Mesenchymal stem cell (in vitro differentiated cells and primary cell): Measurements from ENCODE around the gene LCE3B.

ENCODE experiments used
- DNase-seq: peaks from one replicate; pipeline ENCODE4 v3.0.0-alpha.2; 2013
- H2AFZ ChIP-seq: one replicate; pipeline ENCODE4 v1.6.1; 2013; ENCODE audit warnings: low read depth, mild to moderate bottlenecking, control low read depth, inconsistent platforms, low read length, moderate library complexity
- H2AK5ac ChIP-seq: 2 replicates; pipeline ENCODE4 v1.6.1; 2013; ENCODE audit warnings: low read length, moderate library complexity, mild to moderate bottlenecking, inconsistent platforms; ENCODE audit not compliant: severe bottlenecking
- H2BK120ac ChIP-seq: one replicate; pipeline ENCODE4 v1.6.1; 2013; ENCODE audit warnings: low read depth, mild to moderate bottlenecking, inconsistent platforms, low read length, moderate library complexity
- H2BK12ac ChIP-seq, 2 experiments: one replicate each; pipeline ENCODE4 v1.6.1; 2013; ENCODE audit warnings: inconsistent platforms in 2 of 2, low read length in 2 of 2, mild to moderate bottlenecking in 2 of 2, moderate library complexity in 2 of 2, control low read depth in 1 of 2
- H2BK15ac ChIP-seq: one replicate; pipeline ENCODE4 v1.6.1; 2013; ENCODE audit warnings: mild to moderate bottlenecking, low read depth, inconsistent platforms; ENCODE audit not compliant: poor library complexity, severe bottlenecking
- H2BK5ac ChIP-seq: 2 replicates; pipeline ENCODE4 v1.6.1; 2013; ENCODE audit warnings: low read depth, mild to moderate bottlenecking, low read length, control low read depth, inconsistent platforms; ENCODE audit not compliant: poor library complexity, severe bottlenecking
- H3K14ac ChIP-seq, 2 experiments: one replicate each; pipeline ENCODE4 v1.6.1; 2013; ENCODE audit warnings: inconsistent platforms in 2 of 2, low read length in 2 of 2, control low read depth in 1 of 2, mild to moderate bottlenecking in 1 of 2, moderate library complexity in 1 of 2
- H3K18ac ChIP-seq, 2 experiments: one replicate each; pipeline ENCODE4 v1.6.1; 2013; ENCODE audit warnings: inconsistent platforms in 2 of 2, low read length in 2 of 2, control low read depth in 1 of 2, low read depth in 1 of 2, mild to moderate bottlenecking in 1 of 2
- H3K23ac ChIP-seq, 2 experiments: one replicate each; pipeline ENCODE4 v1.6.1; 2013; ENCODE audit warnings: inconsistent platforms in 2 of 2, low read length in 2 of 2, mild to moderate bottlenecking in 2 of 2, moderate library complexity in 2 of 2, control low read depth in 1 of 2
- H3K27ac ChIP-seq: 2 replicates; pipeline ENCODE4 v1.5.1; 2013; ENCODE audit warnings: mild to moderate bottlenecking, moderate library complexity, low read length, control low read depth, inconsistent platforms; ENCODE audit not compliant: poor library complexity, severe bottlenecking
- H3K27me3 ChIP-seq, 2 experiments: 2 replicates each; pipeline versions ENCODE4 v1.6.1 to v1.7.0; 2013; ENCODE audit warnings: low read length in 2 of 2, mild to moderate bottlenecking in 2 of 2, moderate library complexity in 2 of 2, control low read depth in 1 of 2, inconsistent platforms in 1 of 2; ENCODE audit not compliant: control insufficient read depth in 1 of 2, insufficient read depth in 1 of 2
- H3K36me3 ChIP-seq, 2 experiments: 2 replicates each; pipeline versions ENCODE4 v1.6.1 to v1.7.0; 2013; ENCODE audit warnings: low read length in 2 of 2, control low read depth in 1 of 2, inconsistent platforms in 1 of 2, low read depth in 1 of 2, mild to moderate bottlenecking in 1 of 2; ENCODE audit not compliant: insufficient read depth in 2 of 2, control insufficient read depth in 1 of 2
- H3K4ac ChIP-seq, 2 experiments: one replicate each; pipeline ENCODE4 v1.6.1; 2013; ENCODE audit warnings: inconsistent platforms in 2 of 2, low read length in 2 of 2, mild to moderate bottlenecking in 2 of 2, moderate library complexity in 2 of 2, control low read depth in 1 of 2, low read depth in 1 of 2
- H3K4me1 ChIP-seq: 2 replicates; pipeline ENCODE4 v1.6.1; 2013; ENCODE audit warnings: low read depth, low read length, control low read depth; ENCODE audit not compliant: control insufficient read depth, insufficient read depth
- H3K4me2 ChIP-seq: 2 replicates; pipeline ENCODE4 v1.6.1; 2013; ENCODE audit warnings: low read length, mild to moderate bottlenecking, inconsistent platforms; ENCODE audit not compliant: poor library complexity, severe bottlenecking
- H3K4me3 ChIP-seq, 2 experiments: 2 replicates each; pipeline versions ENCODE4 v1.5.1 to v1.7.0; 2013; ENCODE audit warnings: low read length in 2 of 2, mild to moderate bottlenecking in 2 of 2, control low read depth in 1 of 2, low read depth in 1 of 2; ENCODE audit not compliant: insufficient read depth in 1 of 2
- H3K79me1 ChIP-seq: replicated peaks from 2 replicates; pipeline ENCODE4 v1.6.1; 2013; ENCODE audit warnings: mild to moderate bottlenecking, control low read depth, low read length, inconsistent platforms; ENCODE audit not compliant: poor library complexity, severe bottlenecking
- H3K9ac ChIP-seq: 2 replicates; pipeline ENCODE4 v1.7.0; 2013; ENCODE audit warnings: mild to moderate bottlenecking, low read length, moderate library complexity
- H3K9me3 ChIP-seq: 2 replicates; pipeline ENCODE4 v1.7.0; 2013; ENCODE audit warnings: mild to moderate bottlenecking, low read length; ENCODE audit not compliant: control insufficient read depth
- H4K8ac ChIP-seq: one replicate; pipeline ENCODE4 v1.6.1; 2013; ENCODE audit warnings: inconsistent platforms, mild to moderate bottlenecking, low read length, moderate library complexity
- H4K91ac ChIP-seq: one replicate; pipeline ENCODE4 v1.6.1; 2013; ENCODE audit warnings: mild to moderate bottlenecking, low read length, inconsistent platforms
- WGBS: methylation state at CpG from one replicate; pipeline ENCODE4 v1.1.7; 2013; ENCODE audit warnings: mixed read lengths; 5-methylcytosine and 5-hydroxymethylcytosine counted together

The LCE3B gene

GRCh38 chr1:152640351-152640750 lies 26.7 kb downstream of the LCE3B start:
- Histone ChIP-seq H4K8ac (no peak overlapping the region), H3K18ac (no peak overlapping the region), H3K27ac (no peak overlapping the region), H3K4me3 (no peak overlapping the region), H2AK5ac (no peak overlapping the region), H3K4ac (no peak overlapping the region), H3K4me1 (no peaks in the 10 kb centered on the region), H3K14ac (no peak overlapping the region), H3K79me1 (no peaks in the 10 kb centered on the region), H3K36me3 (no peaks in the 10 kb centered on the region), H3K4me2 (no peak overlapping the region), H3K9me3 (no peaks in the 10 kb centered on the region), H3K9ac (no peak overlapping the region), H4K91ac (no peak overlapping the region), H3K27me3 (no peaks in the 10 kb centered on the region), H2BK120ac (no peak overlapping the region), H2BK5ac (no peak overlapping the region), H2AFZ (no peak overlapping the region), H3K23ac (no peak overlapping the region), H2BK12ac (no peak overlapping the region), H2BK15ac (no peak overlapping the region)
- 27% methylated on average over 1 of the region's 1 CpG for WGBS
- no peak for DNase-seq

GRCh38 chr1:152643945-152644344 lies 30.3 kb downstream of the LCE3B start:
- no peak overlapping the region for H3K27ac ChIP-seq
- H3K4me1 ChIP-seq: no peaks in the 10 kb centered on the region
- no peak overlapping the region for H3K4me3 ChIP-seq
- no peaks in the 10 kb centered on the region for H3K9me3 ChIP-seq
- H3K4ac ChIP-seq: no peak overlapping the region
- H4K91ac ChIP-seq: no peak overlapping the region
- no peak overlapping the region for H4K8ac ChIP-seq
- H3K14ac ChIP-seq: no peak overlapping the region
- no peaks in the 10 kb centered on the region for H3K79me1 ChIP-seq
- H3K18ac ChIP-seq: no peak overlapping the region
- no peak overlapping the region for H2BK5ac ChIP-seq
- no peak overlapping the region for H3K23ac ChIP-seq
- H2AFZ ChIP-seq: no peak overlapping the region
- no peak overlapping the region for H2BK15ac ChIP-seq
- H3K27me3 ChIP-seq: no peaks in the 10 kb centered on the region
- no peaks in the 10 kb centered on the region for H3K36me3 ChIP-seq
- no peak overlapping the region for H2AK5ac ChIP-seq
- H2BK12ac ChIP-seq: no peak overlapping the region
- no peak overlapping the region for H3K9ac ChIP-seq
- 45% methylated on average over 3 of the region's 3 CpGs for WGBS
- no peak for DNase-seq
- H3K4me2 ChIP-seq: no peak overlapping the region
- H2BK120ac ChIP-seq: no peak overlapping the region

GRCh38 chr1:152645146-152645545 lies 31.5 kb downstream of the LCE3B start:
- H3K14ac ChIP-seq: no peak overlapping the region
- 49% methylated on average over 3 of the region's 3 CpGs for WGBS
- no peaks in the 10 kb centered on the region for H3K79me1 ChIP-seq
- DNase-seq: no peak
- no peak overlapping the region for H3K4ac ChIP-seq
- H3K36me3 ChIP-seq: no peaks in the 10 kb centered on the region
- H3K27ac ChIP-seq: no peak overlapping the region
- H3K4me1 ChIP-seq: no peaks in the 10 kb centered on the region
- no peak overlapping the region for H2BK5ac ChIP-seq
- H2BK12ac ChIP-seq: no peak overlapping the region
- H3K9ac ChIP-seq: no peak overlapping the region
- no peak overlapping the region for H3K23ac ChIP-seq
- H3K9me3 ChIP-seq: no peaks in the 10 kb centered on the region
- no peak overlapping the region for H4K91ac ChIP-seq
- H3K4me3 ChIP-seq: no peak overlapping the region
- H2BK120ac ChIP-seq: no peak overlapping the region
- H4K8ac ChIP-seq: no peak overlapping the region
- H3K18ac ChIP-seq: no peak overlapping the region
- H2BK15ac ChIP-seq: no peak overlapping the region
- no peak overlapping the region for H3K4me2 ChIP-seq
- H3K27me3 ChIP-seq: no peaks in the 10 kb centered on the region
- no peak overlapping the region for H2AFZ ChIP-seq
- H2AK5ac ChIP-seq: no peak overlapping the region

GRCh38 chr1:152646656-152647055 lies 33.0 kb downstream of the LCE3B start:
- Histone ChIP-seq H2BK120ac (no peak overlapping the region), H4K91ac (no peak overlapping the region), H3K36me3 (no peaks in the 10 kb centered on the region), H3K9me3 (no peaks in the 10 kb centered on the region), H3K23ac (no peak overlapping the region), H2BK12ac (no peak overlapping the region), H3K4me2 (no peak overlapping the region), H2BK15ac (no peak overlapping the region), H3K4me1 (no peaks in the 10 kb centered on the region), H3K79me1 (no peaks in the 10 kb centered on the region), H4K8ac (no peak overlapping the region), H3K9ac (no peak overlapping the region), H3K4me3 (no peak overlapping the region), H3K14ac (no peak overlapping the region), H3K27ac (no peak overlapping the region), H3K27me3 (no peaks in the 10 kb centered on the region), H3K18ac (no peak overlapping the region), H3K4ac (no peak overlapping the region), H2AK5ac (no peak overlapping the region), H2AFZ (no peak overlapping the region), H2BK5ac (no peak overlapping the region)
- no peak for DNase-seq
